K562 (cell line): ENCODE results near the gene AIF1. TPM values are rescaled to one million over a fixed set of nuclear protein-coding genes. Genes with fewer than 3 reads are reported as not detected.

ENCODE experiments used
- HDAC6 ChIP-seq: IDR thresholded peaks from 2 replicates; pipeline ENCODE4 v1.6.1; 2012; ENCODE audit warnings: low read depth, mild to moderate bottlenecking, control low read depth, inconsistent platforms, low read length, moderate library complexity
- HMGXB4 ChIP-seq: sonication (generic); formaldehyde crosslinking; IDR thresholded peaks from 2 replicates; pipeline ENCODE4 v1.8.1; 2023; ENCODE audit warnings: mild to moderate bottlenecking, missing genetic modification reagents
- HNRNPLL ChIP-seq: fragments of 200-400 bp; formaldehyde crosslinking; IDR thresholded peaks from 2 replicates; pipeline ENCODE4 v1.6.1; 2017; ENCODE audit warnings: low read length, low read depth, mild to moderate bottlenecking; ENCODE audit not compliant: poor library complexity, severe bottlenecking
- KLF16 ChIP-seq: IDR thresholded peaks from 2 replicates; pipeline ENCODE4 v1.6.1; 2016; ENCODE audit warnings: antibody characterized with exemption
- MGA ChIP-seq: fragments of 450-650 bp; IDR thresholded peaks from 2 replicates; pipeline ENCODE4 v1.6.1; 2016; ENCODE audit warnings: mild to moderate bottlenecking, moderate library complexity
- NFRKB ChIP-seq: fragments of 450-650 bp; IDR thresholded peaks from 2 replicates; pipeline ENCODE4 v1.6.1; 2016; ENCODE audit warnings: low read depth
- SMARCB1 ChIP-seq: IDR thresholded peaks from 2 replicates; pipeline ENCODE4 v1.6.1; 2011; ENCODE audit warnings: improper control_type of control experiment, low read depth; ENCODE audit not compliant: insufficient read length
- SP1 ChIP-seq: sonication (generic); formaldehyde crosslinking; IDR thresholded peaks from 2 replicates; pipeline ENCODE4 v1.8.1; 2022; ENCODE audit warnings: mild to moderate bottlenecking, missing genetic modification reagents
- TFE3 ChIP-seq: fragments of 450-650 bp; formaldehyde crosslinking; IDR thresholded peaks from 2 replicates; pipeline ENCODE4 v1.4.0; 2020; ENCODE audit warnings: mild to moderate bottlenecking, mixed read lengths
- ZNF696 ChIP-seq: fragments of 250-450 bp; sonication (Bioruptor Pico); conservative IDR thresholded peaks from 2 replicates; pipeline ENCODE4 v1.4.0; 2020; ENCODE audit warnings: mild to moderate bottlenecking, moderate library complexity
- ZNF76 ChIP-seq: fragments of 250-450 bp; sonication (Bioruptor Pico); IDR thresholded peaks from 2 replicates; pipeline ENCODE4 v1.4.0; 2020; ENCODE audit warnings: mild to moderate bottlenecking, moderate library complexity, borderline replicate concordance
- polyA plus RNA-seq, 8 experiments: library from polyadenylated mRNA; depleted of rRNA in 4 of 8; stranded (reverse) in 5 of 8; unstranded in 3 of 8; fragments of >200 nt; fragmentation: Nextera tagmentation in 2 of 8; fragmentation: Illumina TruSeq in 1 of 8; extraction: Ambion mirVana in 2 of 8; extraction: Trizol in 1 of 8; gene quantifications; 2 replicates each; pipeline versions ENCODE4 v1.2.1 to v1.2.3, GENCODE V29; 2011 to 2014; ENCODE audit warnings: inconsistent platforms in 1 of 8, missing spikeins in 1 of 8
- total RNA-seq, 7 experiments: library from RNA; depleted of rRNA in 6 of 7; stranded (reverse); fragments of >200 nt in 6 of 7; fragmentation: Illumina TruSeq in 2 of 7; extraction: Trizol in 2 of 7; gene quantifications; 2 replicates each; pipeline versions ENCODE4 v1.2.1 to v1.2.3, GENCODE V29; 2011 to 2021; ENCODE audit warnings: low replicate concordance in 1 of 7

AIF1 gene
- total and polyA plus RNA-seq, 9 of the 15 experiments (the other 6 are each of a cell fraction or from before 2014, with no cell fraction given), result 9.4 to 33.4 (median 19.4) TPM

GRCh38 chr6:31664790-31665500 is 49.9 kb downstream of the AIF1 start, which contains the start of gene GPANK1 (continued):
- TF ChIP-seq MGA (no peak), TFE3 (CRISPR knock-in tag) (no peak), ZNF696 (CRISPR knock-in tag) (0 out of 2 replicates have a peak, but pooled peaks have one; percentile 63), NFRKB (peak; percentile 94), SP1 (CRISPR knock-in tag) (peak; percentile 70; the same call in 1 of the 2 replicates), HDAC6 (no peak), SMARCB1 (no peak), HNRNPLL (peak; percentile 56), KLF16 (no peak), ZNF76 (CRISPR knock-in tag) (no peak), HMGXB4 (CRISPR knock-in tag) (no peak; the same call in 1 of the 2 replicates)
